HPDE6-E6E7 (cell line): ENCODE results near the gene RAB5IF.
A peak's percentile ranks its signal among the peaks of the same experiment; 100 is the strongest.
"Not testable (repeated sequence)": the region's sequence is repeated elsewhere in the genome, so short reads cannot be mapped to it uniquely, and the experiment has no call there.

Source experiments
- DNase-seq: peaks from one replicate; pipeline ENCODE4 v3.0.0; 2011; ENCODE audit warnings: missing footprints; ENCODE audit errors: extremely low spot score

RAB5IF gene

DNA sequence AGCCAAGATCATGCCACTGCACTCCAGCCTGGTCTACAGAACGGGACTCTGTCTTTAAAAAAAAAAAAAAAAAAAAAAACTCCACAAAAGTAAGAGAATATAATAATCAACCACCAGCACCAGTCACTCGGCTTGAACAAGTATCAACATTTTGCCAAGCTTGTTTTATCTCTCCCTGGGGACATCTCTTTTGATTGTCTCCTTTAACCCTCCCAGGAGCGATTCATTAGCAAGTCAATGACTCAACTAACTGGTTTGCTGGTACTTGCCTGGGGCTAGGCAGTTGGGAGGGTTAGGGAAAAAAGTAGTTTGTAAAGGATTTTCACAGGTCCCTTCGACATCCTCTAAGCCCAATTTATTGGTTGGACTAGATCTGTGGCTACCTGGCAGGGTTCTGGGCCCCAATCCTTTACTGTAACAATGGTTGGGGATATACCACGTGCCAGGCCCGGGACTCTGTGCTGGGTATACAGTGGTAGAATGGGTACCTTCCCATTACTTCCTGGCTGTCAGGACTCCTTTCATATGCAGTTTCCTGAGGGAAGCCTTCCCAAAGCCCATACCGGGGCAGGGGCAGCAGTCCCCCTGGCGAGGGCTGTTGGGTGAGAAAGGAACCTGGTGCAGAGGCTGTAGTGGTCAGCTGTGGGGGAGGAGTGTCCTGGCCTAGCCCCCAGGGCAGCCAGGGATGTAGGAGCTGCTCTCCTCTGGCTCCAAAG is 20.0 kb upstream of the RAB5IF start:
- DNase-seq, result peak; percentile 100

DNA sequence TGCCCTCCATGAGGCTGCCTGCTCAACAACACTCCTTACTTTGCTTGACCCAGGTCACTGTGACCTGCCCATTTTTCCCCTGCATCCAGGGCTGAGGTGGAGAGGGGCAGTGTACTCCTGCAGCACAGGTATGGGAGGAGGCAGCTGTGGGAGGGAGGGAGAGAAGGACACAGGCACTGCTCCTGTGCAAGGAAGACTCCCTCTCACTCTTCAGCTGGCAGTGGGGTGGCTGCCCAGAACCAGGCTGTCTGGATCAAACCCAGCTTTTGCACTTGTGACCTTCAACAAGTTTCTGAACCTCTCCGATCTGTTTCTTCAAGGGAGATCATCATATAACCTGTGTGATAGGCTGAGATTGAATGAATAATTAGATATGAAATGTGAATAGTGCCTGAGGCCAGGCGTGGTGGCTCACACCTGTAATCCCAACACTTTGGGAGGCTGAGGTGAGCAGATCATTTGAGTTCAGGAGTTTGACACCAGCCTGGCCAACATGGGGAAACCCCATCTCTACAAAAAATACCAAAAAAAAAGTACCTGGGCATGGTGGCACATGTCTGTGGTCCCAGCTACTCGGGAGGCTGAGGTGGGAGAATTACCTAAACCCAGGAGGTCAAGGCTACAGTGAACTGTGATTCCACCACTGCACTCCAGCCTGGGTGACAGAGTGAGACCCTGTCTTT is 18.1 kb upstream of the RAB5IF start:
- no peak for DNase-seq

DNA sequence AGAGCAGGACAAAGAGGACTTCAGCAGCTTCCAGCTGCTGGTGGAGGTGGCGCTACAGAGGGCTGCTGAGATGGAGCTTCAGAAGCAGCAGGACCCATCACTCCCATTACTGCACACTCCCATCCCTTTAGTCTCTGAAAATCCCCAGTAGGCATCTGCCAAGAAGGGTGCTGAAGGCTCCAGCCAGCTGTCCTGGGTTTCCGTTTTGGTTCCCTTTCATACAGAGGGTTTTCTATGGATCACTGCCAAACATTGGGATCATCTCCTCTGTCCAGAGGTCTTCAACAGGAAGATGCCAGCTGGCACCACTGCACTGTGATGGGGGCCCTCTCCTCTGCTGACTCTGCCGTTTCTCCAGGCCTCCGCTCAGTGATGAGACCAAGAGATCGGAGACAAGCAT is 14.3 kb upstream of the RAB5IF start:
- no peak for DNase-seq

DNA sequence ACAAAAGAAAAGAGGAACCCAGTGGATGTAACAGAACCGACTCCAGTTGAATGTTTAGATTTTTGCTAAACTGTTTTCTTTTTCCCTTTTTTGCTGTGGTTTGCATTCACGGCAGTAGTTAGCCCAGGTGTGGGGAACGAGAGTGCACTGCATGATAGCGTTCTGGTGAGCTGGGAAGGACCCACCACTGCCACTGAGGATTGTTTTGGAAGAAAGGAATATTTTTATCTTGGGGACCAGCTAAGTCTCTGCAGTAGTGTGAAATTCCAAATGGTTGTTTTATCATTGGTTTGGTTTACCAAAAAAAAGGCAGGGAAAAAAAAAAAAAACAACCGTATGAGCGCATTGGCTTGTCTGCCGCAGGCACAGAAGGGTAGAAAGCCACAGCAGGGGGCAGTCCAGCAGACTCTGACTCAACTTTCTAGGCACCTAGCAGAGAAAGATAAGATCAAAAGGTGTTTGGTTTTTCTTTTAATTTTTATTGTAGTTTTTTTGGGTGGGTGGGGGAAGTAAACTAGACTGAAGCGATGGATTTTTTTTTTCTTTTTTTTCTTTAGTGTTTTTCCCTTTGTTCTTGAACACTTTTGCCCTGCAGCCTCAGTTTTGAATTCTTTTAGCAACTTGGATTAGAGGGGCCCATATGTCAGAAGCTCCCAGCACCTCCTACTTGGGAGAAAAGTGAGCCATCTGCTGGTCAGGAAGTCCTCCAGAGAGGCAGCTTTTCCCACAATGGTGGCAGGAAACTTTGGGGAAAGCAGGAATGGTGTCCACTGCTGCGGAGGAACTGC is 13.5 kb upstream of the RAB5IF start:
- DNase-seq, result no peak

DNA sequence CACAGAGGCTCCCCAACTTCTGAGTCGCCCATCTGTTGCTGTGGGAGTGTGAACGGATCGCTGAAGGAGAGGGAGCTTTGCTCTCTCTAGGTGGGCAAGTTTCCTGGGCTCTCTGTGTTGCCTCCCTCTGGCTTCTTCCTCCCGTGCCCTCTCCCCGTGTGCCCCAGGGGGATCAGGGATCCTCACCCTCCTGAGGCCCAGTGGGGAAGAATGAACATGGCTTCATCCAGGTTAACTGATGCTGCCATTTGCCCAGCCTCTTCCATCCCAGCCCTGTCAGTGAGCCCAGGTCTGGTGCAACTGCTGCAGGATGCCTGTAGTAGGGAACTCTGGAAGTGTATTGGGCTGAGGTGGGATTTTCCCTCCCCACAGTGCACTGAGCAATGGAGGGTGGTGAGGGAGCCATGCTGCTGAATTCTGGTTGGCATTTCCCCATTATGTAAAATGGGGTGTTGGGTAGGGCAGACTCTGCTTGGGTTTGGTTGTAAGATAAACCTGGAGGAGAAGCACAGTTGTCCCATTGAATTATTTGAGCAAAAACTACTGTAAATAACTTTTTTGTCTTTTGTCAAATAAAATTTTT is 12.1 kb upstream of the RAB5IF start:
- DNase-seq, result no peak

DNA sequence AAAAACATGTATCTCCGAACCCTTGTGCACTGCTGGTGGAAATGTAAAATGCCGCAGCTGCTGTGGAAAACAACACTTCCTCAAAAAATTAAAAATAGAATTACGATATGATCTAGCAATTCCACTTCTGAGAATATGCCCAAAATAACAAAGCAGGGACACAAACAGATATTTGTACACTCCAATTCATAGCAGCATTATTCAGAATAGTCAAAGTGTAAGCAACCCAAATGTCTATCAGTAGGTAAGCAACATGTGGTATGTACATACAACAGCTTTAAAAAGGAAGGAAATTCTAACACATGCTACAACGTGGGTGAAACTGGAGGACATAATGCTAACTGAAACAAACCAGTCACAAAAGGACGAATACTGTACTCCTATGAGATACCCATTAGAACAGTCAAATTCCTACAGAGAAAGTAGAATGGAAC is 5.7 kb upstream of the RAB5IF start:
- no peak for DNase-seq

DNA sequence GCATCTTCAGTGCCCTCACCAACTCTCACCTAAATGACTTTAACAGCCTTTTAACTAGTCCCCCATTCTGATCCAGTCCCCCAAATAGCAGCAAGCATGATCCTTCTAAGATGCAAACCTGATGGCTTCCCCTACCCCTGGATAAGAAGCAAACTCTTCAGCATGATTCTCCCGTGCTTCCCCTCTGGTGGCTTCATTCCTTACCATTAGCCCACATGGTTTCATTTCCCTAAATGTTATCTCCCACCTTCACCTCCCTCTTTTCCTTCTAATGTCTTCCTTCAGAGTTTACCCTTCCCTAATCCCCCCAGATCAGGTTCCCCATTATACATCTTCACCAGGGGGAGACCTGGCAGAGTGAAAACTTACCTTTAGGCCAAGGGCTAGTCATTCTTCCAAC is 4.0 kb upstream of the RAB5IF start:
- DNase-seq, result no peak

DNA sequence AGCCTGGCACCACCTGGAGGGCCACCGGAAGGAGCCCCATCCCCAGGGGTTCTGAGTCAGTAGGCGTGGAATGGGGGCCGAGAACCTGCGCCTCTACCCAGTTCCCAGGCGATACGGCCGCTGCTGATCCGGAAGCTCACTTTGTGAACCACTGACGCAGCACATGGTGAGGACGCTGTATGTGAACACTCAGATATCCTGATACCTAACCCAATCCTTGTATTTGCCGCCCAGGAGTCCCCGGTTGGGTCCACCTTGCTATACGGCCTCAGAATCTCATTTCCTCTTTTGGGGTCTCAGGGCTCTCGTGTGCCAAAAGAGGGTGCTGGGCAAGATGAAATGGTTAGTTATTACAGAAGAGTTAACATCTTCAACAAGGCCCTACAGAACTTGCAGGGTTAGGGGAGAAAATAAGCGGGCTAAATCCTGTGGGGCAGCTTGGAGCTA is 604 bp upstream of the RAB5IF start:
- DNase-seq, result no peak

DNA sequence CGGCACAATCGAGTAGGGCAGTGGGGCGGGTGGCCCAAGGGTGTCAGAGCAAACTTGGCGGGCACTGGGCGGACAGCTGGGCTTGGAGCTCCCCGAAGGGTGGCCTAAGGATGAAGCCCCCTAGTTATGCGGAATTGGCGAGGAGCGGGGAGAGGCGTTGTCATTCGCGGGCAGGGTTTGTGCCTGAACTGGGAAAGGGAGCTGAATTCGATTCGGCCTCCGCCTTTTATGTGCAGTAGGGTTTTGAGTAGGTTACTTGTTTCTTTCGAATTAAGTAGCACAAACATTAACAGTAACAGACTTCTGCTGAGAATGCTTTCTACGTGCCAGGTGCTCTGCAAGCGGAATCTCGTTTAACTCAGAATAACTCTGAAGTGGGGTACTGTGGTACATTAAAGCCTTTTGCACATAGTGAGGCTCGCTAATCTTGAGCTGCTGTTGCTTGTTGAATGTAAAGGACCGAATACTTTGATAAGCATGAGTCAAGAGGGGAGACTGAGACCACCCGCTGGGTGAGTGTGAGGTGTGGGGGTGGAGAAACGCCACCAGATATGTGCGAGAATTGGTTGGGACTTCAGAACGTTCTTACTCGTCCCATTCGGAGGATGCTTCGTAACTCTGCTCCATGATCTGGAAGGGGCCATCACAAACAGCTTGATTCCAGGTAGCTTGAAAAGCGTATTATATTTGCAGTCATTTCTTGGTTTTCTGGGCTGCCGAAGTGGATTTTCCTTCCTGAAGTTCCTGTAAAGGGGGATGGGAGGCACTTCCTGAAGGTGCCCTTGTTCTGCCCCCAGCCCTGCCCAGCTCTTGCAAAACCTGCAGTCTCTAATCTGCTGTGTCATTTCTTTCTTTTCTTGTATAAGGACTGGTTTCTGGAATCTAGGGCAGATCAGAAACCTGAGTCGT is 833 bp downstream of the RAB5IF start:
- DNase-seq, result no peak

DNA sequence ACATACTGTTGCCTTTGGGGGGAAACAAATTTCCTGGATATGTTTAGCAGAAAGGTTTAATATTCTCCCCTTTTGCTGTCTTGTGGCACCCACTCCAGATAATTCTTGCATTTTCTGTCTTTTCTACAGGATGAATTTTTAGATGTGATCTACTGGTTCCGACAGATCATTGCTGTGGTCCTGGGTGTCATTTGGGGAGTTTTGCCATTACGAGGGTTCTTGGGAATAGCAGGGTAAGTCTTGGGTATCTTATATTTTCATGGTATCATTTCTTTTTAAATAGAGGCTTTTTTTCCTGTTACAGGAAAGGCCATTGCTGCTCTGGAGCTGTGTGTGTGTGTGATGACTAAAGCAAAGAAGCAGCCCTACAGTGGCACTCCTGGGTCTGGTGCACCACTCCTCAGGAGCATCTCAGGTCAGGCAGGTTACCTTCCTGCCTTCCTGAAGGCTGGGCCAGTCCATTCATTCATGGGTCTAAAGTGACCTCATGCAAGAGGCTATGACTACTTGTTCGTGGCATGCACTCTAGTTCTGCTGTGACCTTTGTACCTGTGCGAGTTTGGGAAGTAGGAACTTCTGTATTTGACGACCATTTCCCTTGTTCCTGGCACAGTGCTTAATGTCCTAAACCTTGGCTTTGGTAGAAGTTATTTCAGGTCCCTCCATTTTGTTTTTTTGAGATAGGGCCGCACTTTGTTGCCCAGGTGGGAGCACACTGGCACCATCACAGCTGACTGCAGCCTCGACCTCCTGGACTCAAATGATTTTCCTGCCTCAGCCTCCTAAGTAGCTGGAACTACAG is 2.2 kb downstream of the RAB5IF start:
- peak; percentile 76 for DNase-seq

DNA sequence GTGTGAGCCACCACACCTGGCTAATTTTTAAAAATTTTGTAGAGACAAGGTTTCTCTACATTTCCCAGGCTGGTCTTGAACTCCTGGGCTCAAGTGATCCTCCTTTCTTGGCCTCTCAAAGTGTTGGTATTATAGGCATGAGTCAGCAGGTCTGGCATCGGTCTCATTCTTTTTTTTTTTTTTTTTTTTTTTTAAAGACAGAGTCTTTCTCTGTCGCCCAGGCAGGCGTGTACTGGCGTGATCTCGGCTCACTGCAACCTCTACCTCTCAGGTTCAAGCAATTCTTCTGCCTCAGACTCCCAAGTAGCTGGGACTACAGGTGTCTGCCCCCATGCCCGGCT is 2.8 kb downstream of the RAB5IF start:
- DNase-seq, result not testable (repeated sequence)

DNA sequence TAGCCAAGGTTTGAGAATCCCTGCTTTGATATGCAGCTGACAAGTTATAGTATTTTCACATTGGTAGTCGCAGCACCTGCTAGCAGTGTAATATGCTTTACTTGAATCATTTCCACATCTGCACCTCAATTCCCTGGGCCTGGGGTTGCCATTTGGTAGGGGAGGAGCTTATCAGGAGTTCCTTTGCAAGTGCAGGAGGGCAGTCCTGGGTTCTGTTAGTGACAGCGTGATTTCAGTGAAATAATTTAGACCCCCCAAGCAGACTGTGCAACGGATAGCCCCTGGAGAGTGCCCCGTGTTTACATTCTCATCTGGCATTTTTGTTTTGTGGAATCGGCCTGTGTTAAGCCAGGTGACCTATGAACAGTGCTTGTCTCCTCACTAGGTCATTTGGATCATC is 6.0 kb downstream of the RAB5IF start:
- DNase-seq, result no peak

DNA sequence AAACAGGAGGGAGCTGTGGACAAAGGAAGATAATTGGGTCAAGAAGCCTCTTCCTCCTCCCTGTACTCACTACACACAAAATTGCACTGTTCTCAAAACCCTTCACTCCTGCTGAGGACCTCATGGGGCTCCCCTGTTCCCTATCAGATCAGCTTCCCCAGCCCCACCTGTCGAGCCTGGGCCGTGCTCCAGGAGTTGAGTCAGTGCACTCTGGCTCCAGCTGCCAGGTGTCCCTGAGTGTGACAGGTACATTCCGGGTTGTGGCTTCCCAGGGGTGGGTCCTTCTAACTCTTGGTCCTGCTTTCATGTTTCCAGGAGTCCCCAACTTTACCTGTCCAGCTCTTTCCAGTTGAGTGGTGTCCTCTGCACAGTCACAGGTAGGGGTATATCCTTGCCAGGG is 8.4 kb downstream of the RAB5IF start:
- DNase-seq, result no peak

DNA sequence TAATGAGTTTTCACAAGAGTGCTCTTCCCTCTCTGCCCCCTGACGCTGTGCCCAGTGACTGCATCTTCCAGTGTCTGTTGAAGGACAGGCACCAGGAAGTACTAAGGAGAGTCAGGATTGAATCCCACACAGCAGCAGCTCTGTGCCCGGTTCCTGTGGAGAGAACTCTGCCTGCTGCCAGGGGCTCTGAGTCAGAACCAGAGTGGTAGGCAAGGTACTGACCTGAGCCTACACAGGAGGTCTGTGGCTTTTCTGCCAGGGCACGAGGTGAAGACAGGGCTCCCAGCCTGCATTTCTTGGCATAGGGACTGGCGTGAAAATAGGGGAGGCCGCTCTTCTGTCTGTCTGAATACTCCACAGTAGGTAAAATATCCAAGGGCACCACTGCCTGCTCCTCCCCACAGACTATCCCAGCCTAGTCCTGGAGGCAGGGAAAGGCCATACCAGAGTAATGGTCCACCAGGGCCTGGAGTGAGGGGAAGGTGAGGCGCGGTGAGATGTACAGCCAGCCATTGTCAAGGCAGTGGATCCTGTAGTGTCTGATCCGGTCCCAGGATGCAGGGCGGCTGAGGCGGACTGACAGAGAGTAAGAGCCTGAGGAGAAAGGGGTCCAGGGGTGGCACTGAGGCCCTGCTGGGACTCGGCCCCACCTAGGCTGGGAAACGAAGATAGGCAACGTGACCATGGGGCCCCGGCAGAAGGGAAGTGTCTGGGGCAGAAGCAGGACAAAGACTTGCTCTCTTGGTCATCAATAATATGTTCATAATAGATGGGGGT is 9.4 kb downstream of the RAB5IF start:
- DNase-seq, result no peak

DNA sequence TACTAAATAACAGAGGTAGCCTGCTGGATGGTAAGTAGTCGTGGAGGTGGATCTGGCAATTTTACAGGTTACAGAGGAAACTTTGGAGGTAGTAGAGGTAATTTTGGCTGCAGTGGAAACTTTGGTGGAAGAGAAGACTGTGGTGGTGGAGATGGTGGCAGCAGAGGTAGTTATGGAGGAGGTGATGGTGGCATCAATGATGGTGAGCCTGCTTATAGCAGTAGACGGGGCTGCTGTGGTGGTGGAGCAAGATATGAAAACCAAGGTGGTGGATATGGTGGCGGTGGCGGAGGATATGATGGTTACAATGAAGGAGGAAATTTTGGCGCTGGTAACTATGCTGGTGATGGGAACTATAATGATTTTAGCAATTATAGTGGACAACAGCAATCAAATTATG is 15.3 kb downstream of the RAB5IF start:
- DNase-seq, result no peak

DNA sequence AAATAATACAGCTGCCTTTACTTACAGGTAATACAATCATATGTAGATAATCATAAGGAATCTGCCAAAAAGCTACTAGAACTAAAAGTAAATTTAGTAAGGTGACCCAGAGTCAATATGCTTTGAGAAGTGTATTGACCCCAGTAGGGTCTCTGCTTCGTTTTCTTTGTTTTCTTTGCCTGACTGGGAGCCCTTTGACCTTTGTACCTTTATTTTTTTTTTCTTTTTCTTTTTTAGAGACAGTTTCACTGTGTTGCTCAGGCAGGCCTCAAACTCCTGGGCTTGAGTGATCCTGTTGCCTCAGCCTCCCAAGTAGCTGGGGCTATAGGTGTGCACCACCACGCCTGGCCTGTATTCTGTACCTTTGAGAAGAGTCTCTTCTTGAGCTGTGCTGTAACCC is 17.9 kb downstream of the RAB5IF start:
- no peak for DNase-seq

DNA sequence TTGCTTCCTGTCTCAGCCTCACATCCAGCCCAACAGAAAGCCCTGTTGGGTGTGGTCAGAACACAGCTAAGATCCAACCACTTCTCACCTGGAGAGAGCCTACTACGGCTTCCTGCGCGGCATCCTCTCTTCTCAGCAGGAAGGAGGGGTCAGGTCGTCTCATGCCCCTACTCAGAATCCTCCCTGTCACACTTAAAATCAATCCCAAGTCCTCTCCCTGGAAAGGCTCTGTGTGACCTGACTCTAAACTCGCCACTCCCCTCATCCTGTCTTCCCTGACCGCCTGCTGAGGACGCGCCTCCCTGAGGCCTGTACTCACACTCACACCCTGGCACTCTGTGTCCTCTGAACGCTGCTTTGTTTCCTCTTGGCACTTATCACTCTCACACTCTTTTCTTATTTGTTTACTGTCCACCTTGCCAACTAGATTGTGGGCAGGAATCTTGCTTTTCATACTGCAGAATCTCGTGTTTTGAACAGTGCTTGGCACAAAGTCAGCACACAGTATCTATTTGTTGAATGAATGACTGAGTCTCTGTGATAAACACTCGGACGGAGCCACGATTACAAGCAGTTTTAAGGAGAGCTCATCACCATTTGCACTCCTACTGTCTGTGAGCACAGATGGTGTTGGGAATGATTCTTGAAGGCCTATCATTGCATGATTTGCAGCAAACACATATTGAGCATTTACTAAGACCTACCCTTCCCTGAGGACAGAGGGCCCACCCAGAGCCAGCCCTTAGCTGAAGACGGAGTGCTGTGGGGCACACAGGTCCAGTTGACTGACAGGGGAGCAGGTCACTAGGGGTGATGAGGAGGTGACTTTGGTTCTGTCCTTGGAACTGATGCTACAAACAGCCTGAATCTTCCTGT is 18.7 kb downstream of the RAB5IF start:
- DNase-seq, result no peak

DNA sequence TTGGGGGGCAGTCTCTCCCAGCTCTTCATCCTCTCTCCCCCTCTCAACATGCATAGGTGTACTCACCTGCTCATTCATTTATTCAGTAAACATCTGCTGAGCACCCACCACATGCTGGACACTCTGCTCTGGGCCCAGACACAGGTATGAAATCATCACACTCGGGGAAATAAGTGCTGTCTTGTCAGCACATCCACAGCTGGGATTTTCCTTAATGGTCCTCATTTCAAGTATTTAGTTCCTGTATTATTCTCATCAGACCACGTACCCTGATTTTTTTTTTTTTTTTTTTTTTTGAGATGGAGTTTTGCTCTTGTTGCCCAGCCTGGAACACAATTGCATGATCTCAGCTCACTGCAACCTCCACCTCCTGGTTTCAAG is 19.4 kb downstream of the RAB5IF start:
- DNase-seq, result no peak

DNA sequence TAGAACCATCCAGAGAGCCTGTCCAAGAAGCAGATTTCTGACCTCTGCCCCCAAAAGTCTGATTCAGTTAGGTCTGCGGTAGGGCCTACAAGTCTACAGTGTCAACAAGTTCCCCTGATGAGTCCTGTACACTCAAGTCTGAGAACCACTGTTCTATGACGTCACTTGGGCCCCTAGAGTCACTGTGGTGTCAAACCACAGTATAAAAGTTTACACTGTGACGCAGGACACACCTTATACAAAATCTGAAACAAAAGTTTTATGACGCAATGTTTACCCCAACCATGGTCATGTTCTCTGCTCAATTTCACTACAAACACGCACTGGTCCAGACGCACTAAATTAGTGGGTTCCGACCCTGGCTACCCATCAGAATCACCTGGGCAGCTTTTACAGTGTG is 22.5 kb downstream of the RAB5IF start:
- no peak for DNase-seq
